Ramos (cell line): ENCODE measurements around the gene RABAC1.
"Not testable (repeated sequence)": the region's sequence is repeated elsewhere in the genome, so short reads cannot be mapped to it uniquely, and the experiment has no call there.

Source experiments
- in situ Hi-C: fragments of 300-500 bp; cut with MboI; formaldehyde crosslinking; loops from one replicate; pipeline ENCODE4 v1.14.3; 2022; ENCODE audit warnings: low sequenced_read_pairs; ENCODE audit not compliant: unreplicated experiment

Gene RABAC1, protein sequence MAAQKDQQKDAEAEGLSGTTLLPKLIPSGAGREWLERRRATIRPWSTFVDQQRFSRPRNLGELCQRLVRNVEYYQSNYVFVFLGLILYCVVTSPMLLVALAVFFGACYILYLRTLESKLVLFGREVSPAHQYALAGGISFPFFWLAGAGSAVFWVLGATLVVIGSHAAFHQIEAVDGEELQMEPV

DNA sequence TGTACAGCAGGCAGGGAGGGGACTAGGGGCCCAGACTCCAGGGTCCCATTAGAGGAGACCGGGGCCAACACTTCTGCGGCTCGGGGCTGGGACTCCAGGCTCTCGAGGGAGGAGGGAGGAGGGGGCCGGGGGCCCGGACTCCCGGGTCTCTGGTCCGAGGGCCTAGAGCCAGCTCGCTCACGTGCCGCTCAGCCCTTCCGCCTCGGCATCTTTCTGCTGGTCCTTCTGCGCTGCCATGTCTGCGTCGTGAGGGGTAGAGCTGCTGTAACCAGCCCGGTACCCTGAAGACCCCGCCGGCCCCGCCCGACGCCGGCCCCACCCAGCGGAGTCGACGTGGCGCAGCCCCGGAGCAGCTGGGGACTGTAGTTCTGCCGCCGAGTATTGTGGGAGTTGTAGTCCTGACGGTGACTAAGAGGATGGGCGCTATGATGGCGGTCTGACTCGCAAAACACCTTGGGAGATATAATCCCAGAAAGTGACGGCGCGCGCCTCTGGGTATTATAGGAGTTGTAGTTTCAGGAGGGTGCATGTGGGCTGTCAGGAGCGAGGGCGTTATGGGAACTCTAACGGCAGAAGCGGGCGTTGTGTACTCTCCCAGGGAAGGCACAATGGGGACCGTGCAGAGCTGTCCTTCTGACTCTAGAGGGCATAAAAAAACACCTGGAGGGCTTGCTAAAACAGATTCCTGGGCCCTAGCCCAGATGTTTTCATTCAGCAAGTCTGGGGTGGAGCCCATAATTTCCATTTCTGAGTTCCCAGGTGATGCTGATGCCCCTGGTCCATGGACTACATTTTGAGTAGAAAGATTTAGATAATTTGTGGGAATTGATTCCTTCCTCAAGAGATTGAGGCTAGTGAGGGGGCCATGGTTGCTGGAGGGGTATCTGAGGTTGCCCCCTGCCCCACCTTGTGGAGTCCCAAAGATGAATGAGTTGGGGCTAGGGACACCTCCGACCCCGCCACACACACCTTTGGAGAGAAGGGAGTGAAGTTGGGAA is at the start of gene RABAC1:
TSS of gene RABAC1 (minus strand) at position 266 of the 998 bp plus-strand sequence. CDS start at position 237, 29 bp downstream.
- in situ Hi-C loops, result no loop called here

DNA sequence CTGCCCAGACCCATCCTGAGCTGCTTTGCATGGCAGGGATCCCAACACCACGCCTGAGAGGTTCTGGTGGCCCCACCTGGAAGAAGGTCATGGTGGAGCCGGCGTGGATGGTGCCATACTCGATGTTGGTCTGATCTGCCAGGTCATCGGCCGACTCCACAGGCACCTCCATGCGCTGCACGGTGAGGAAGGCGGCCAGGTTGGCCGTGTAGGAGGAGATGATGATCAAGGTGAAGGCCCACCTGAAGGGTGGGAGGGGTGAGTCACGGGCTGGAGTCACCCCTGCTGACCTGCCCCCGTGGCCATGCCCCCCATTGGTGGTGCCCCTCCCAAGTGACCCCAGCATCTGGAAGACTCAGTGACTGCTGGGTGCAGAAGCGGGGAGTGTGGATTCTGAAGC is 47.4 kb upstream of the RABAC1 start:
- in situ Hi-C loops, result no loop called here

DNA sequence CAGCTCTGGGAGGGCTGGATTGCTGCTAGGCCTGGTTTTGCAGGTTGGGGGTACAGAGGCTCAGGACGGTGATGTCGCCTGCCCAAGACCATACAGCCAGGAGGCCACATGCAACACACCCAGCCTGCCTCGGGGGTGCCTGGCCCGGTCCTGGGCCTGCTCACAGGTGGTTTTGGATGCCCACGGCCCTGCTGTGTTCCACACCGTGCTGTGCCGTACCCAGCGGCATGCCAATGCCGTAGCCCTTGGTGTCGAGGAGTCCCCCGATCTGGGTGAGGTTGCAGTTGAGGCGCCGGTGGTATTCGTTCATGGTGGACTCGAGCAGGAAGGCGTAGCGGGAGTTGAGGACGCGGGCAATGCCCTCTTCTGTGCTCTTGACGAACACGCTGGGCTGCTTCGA is 46.4 kb upstream of the RABAC1 start:
- in situ Hi-C loops, result no loop called here

DNA sequence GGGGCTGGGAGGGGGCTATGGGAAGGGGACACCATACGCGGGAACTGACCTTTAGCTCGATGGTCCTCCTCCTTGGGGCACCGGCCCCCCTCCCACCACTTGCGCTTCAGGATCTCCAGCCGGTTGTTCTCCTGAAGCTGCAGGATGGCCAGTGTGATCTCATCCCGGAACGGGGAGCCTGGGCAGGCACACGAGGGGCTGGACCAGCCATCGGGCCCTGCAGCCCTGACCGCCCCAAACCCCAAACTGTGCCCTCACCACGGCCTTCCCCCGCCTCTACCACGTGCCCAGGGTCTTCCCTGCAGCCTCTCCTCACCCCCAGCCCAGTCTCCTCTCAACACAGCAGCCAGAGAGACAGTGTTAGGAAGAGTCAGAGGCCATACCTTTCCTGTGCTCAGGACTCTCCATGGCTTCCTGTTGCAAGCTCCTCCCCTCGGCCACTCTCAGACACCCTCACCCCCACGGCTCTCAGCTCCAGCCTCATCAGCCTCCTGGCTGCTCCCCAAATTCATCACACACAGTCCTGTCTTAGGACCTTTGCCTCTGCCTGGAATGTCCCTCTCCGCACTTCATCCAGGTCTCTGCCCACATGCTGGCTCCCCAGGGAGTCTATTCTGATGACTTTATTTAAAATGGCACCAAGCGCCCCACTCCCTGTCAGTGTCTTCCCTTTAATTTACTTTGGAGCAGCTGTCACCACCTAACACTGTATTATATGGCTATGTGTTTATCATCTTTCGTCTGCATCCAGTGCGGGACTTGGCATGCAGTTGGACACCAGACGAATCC is 44.6 kb upstream of the RABAC1 start:
- in situ Hi-C loops, result no loop called here

DNA sequence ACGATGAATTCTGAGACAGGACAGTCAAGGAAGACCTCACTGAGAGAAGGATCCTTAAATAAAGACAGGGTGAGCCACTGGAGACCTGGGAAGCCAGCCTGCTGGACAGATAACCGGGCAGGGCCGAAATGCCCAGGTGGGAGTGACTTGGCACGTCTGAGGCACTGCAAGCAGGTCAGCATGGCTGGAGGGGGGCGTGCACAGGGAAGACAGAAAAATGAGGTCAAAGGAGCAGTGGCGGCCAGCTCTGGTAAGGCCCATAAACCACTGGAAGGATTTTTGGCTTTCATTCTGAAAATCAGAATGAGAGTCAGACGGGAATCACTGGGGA is 40.7 kb upstream of the RABAC1 start:
- in situ Hi-C loops, result no loop called here

DNA sequence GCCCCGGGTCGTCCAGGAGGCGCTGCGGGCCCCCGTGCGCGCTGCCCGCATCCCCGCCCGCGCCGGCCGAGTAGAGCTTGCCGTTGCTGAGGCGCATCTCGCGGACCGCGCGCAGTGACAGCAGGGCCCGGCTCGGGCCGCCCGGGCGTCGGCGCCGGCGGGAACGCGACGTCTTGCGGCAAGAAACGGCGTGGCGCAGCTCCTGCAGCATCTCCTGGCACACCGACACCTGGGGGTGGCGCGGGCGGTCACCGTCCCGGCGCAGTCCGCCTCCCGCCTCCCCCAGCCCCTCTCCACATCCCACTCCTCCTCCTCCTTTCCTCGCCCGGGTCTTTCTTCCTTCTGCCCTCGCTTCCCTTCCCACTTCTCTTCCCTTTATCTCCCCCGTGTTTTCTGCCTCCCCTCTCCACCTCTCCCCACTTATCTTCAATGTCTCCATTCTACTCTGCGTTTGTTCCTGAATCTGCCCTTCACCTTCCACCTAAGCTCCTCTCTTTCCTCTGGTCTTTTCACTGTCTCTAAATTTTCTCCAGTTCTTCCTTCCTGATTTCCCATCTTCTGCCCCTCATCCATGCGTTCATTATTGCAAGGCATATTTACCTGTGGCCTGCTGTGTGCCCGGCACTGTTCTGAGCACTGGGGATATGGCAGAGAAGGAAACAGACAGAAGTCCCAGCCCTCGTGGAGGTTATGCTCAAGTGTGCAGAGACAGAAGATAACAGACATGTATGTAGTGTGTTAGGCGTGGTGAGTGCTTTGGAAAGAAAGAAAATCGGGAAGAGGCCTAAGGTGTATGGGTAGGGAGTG is 40.2 kb upstream of the RABAC1 start:
- in situ Hi-C loops, result no loop called here

DNA sequence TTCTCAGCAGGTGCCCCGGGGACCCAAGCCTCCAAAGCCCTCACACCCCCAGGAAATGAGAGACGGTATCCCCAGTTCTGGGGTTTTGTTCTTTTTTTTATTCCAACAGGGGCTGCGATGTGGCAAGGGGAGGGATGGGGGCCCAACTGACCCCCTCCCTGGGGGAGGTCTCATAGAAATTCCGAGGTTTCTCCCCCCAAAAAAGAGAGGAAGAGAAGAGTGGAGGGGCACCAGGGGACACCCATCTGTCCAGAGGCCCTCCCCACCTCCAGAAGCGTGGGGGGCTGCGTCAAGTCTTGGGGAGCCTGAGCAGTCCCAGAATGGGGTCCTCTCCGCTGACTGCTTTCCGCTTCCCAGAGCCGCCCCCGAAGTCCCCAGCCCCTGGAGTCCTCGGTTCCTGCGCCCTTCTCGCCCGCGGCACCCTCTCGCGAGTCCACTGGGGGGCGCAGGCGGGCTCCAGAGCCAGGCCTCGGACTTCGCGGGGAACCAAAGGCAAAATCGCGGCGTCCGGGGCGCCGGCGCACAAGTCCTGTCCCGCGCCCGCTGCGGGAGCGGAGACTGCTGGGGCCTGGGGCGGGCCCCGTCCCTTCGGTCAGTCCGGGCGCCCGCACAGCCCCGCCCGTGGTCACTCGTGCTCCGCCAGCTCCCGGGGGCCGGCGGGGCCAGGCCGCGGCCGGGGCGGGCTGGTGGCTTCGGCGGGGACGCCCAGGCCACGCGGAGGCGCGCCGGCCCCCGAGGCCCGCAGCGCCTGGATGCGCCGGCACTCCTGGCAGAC is 39.3 kb upstream of the RABAC1 start:
- in situ Hi-C loops, result no loop called here

DNA sequence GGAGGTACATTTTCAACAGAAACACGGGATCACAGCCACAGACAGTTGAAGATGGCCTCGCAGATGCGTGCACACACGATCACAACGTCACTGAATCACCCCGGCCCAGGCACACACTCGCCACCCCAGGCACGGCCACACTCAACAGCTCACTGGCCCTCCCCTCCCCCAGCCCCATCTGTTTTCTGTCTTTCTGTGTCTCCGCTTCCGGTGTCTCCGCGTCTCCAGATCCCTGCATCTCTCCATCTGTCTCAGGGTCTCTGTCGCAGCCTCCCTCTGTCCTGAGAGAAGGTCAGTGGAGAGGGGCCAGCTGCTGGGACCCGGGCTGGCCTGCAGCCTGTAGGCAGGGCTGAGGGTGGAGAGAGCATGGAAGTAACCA is 38.7 kb upstream of the RABAC1 start:
- in situ Hi-C loops, result no loop called here

DNA sequence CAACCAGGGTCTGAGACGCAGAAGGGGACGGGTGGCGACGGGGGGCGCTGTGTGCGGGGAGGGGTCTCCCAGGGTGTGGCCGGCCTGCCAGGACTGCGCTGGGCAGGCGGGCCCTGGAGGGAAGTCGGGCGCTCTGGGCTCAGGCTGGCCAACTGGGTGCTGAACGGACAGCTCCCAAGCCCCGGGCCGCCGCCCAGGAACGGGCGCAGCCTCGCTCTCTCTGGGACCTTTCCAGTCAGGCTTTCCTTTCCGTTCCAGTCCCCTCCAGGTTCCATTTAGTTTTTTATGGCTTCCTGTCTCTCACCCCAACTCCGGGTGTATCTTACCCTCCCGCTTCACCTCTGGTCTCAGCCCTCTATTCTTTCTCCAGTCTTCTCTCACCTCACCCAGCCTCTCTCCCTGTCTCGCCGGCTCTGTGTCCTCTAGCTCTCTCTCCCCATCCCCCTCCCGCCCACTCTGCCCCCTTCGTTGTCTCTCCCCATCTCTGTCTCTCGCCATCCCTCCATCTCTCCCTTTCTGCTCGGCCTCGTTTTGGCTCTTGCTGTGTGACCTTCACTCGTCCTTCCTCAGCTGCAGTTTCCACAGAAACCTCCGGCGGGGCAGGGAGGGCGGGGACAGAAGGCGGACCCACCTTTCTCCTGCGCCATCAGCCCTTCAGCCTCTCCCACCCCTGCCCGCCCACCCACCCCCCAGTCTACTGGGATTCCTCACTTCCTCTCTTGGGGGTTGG is 38.2 kb upstream of the RABAC1 start:
- in situ Hi-C loops, result no loop called here

DNA sequence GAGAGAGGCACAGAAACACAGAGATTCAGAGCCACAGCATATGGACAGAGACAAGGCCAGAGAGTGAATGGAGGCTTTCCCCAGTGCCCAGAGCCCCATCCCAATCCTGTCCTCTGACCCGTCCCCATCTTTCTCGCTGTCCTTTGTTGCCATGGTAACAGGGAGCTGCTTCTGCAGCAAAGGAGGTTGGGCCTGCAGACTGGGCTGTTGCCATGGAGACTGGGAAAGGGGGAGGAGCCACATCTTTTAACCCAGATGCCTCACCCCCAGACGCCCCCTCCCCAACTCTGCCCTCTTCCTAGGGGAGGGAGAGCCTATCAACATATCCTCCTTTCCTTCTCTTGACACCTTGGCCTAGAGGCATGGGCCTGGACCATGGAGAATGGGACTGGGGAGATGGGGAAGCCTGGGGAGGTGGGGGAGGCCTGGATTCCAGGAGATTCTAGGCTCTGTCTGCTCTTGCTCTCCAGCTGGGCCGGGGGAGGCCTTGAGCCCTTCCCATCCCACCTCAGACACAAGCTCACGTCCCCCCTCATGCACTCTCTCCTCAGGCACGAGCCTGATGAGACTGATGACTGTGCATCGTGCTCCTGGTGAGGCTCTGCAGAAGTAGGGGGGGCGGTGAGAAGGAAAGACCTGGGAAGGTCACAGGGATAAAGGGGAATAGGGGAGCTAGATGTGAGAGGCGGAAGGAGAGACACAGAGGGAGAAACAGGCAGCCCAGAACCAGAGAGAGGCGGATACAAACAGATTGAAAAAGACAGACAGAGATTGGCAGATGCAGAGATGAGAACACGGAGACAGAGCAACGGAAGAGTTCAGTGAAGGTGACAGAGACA is 37.1 kb upstream of the RABAC1 start:
- in situ Hi-C loops, result no loop called here

DNA sequence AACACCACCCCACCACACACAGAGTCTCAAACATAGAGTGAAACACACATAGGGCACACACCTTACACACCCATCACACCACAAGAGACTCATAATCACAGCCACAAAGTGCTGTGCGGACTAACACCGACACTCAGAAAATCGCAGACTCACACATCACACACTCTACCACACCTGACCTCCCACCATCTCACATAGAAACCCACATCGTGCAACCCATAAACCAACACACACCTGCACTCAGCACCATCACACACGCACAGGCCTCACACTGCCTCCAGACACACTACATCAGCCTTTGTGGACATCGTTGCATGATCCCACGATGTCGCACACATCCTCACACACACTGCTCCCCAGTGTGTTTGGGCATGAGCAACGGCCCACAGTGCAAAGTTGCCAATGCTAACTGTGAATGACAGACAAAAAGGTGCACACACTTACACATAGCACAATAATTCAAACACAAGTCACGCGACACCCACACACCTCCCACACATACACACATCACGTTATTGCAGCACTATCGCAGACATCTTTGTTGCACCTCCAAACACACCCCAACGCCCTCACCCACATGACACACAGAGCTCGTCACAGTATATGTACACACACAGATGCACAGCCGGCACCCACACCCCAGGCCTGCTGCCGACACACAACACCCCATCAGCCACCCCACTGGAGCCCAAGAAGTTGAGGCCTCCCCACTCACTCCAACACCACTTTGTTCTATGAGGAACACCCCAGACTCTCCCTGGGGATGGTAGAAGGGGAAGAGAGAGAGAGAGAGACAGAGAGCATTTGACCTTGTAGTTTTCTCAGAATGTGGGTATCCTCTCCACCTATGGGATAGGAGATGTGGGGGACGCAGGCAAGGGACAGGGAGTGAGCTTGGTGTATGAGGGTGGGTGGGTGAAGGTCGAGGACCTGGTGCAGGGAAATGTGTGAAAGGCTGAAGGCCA is 36.2 kb upstream of the RABAC1 start:
- in situ Hi-C loops, result no loop called here

DNA sequence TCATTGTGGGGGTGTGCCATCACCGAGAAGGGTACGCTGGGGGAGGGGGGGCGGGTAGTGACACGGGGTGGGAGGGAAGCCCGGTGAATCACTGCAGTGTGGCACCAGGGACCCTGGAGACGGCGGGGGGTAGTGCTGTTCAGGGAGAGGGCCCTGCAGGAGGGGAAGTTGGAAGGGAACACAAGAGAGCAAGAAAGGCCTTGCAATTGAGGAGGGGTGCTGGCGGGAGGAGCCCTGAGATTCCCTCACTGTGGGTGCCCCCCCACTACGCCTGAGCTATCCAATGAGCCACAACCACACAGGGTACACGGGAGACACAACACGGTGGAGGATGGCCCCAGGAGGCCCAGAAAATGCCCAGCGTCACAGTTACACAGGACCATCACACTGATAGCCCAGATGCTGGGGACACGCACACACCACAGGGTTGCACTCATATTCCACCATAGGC is 35.4 kb upstream of the RABAC1 start:
- in situ Hi-C loops, result no loop called here

DNA sequence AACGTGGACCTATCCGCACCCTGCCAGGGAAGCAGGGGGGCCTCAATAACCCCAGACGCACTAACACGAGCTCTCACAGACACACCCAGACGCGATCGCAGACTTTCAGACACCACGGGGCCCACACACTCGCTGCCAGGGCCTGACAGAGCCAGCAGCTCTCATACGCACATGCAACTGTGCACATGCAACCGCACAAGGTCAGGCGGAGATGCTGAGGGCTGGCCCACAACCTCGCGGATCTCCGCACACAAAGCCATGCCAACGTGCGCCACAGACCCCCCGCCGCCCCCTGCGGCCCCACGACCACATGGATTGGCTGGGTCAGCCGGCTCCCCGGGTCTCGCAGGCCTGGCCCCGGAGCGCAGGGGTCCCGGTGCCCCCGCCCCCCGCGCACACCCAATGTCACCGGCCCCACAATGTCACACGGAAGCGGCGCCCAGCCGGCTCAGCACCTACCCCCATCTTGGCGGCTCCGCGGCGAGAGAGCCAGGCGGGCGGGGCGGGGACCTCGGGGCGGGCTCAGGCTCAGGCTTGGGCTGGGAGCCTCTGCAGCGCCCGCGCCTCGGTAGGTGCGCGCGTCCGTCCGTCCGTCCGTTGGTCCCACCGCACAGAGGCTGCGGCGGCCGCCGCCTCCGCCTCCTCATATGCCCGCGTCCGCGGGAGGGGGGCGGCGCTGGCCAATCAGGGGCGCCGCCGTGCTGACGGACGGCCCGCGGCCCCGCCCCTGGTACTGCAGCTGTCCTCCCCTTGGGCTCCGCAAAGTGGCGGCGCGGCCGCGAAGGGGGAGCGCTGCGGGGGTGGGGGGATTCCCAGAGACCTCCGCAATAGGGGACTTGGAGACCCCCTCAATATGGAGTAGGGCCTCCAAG is 34.7 kb upstream of the RABAC1 start, which contains the start of gene ATP1A3:
TSS of gene ATP1A3 (minus strand) at position 619 of the 872 bp plus-strand sequence. CDS start at position 465, 154 bp downstream.
- in situ Hi-C loops, result no loop called here

DNA sequence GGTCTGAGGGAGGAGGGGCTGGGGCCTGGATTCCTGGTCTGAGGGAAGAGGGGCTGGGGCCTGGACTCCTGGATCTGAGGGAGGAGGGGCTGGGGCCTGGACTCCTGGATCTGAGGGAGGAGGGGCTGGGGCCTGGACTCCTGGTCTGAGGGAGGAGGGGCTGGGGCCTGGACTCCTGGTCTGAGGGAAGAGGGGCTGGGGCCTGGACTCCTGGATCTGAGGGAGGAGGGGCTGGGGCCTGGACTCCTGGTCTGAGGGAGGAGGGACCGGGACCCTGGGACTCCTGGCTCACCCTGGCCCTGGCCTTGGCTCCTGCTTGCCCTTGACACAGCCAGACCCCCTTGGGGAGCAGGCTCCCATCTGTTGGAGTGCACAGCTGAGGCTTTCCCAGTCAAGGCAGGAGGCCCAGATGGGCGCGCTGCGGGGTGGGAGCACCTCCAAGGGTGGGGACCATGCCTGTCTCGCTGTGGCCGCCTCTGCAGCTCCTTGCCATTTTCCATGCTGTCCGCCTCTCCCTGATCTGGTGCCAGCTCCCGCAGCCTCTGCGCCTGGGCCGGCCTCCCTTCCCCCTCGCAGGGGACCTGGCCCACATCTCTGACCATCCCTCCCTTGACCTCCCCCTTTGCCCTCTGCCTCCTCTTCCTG is 32.9 kb upstream of the RABAC1 start:
- in situ Hi-C loops, result not testable (repeated sequence)

DNA sequence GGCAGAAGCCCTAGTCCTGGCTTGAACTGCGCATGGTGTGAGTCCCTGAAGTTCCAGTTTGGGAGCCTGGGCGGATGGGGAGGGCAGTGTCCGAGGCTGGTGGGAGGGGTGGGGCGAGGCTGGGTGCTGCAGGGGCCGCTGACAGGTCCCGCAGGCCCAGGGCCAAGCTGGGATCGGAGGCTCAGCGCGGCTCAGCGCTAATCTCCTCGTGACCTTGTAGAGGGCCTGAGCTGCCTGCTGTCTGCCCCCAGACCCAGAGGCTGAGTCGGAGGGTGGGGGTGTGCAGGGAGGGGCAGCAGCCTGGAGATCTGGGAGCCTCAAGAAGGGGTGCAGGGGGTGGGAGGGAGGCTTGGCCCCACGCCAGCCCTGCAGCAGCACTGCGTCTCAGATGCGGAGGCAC is 31.9 kb upstream of the RABAC1 start:
- in situ Hi-C loops, result no loop called here
